ENCODE data around the gene RBFA.

Gene RBFA

GRCh38 chr18:80075940-80076339 lies 41.7 kb downstream of the RBFA start:
- no peak for DNase-seq

- DNase-seq, result no peak
Observed at GRCh38 chr18:80076379-80076778, 42.1 kb downstream of the RBFA start.

- no peak for DNase-seq
Observed at GRCh38 chr18:80077873-80078272, 43.6 kb downstream of the RBFA start.
